ENCODE results near the gene ATP2C1. TPM values are rescaled to one million over a fixed set of nuclear protein-coding genes. Genes with fewer than 3 reads are reported as not detected.

Gene ATP2C1
- total and polyA plus RNA-seq, 7 experiments from 2014 or later: 6.6 to 64.9 (median 47.7) TPM

DNA sequence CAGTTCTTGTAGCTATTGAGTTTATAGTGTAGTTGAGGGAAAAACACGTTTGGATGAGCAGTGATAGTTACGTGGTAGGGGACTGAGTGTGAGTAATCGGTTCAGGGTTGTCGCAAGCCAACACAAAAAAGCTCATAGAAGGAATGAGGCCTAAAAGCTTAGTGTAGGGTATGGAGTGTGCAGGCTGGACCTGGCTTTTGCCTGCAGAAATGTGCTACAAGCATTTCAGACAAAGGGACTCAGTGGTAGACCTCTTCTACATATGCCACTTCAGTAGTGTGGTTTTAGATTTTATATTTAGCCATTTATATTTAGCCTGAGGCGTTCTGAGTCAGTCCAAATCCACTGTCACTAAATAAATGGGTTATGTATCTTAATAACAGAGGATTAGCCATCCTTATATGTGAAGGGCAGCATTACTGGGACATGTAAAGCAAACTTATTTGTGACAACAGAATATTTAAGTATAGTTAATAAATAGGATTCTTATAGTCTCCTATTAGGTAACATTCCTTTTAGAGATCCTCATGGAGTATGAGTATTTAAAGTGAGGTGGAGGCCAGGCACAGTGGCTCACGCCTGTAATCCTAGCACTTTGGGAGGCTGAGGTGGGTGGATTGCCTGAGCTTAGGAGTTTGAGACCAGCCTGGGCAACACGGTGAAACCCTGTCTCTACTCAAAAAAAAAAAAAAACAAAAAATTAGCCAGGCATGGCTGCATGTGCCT lies 21.8 kb downstream of the ATP2C1 start:
- ATAC-seq (no peak), DNase-seq (no peak)
- ChIA-PET CTCF (interaction anchor here (1.0 kb wide), 1 partner anchor 22 kb away, joined by 3 read pairs; the partner anchor contains the start of gene ATP2C1), POLR2A (no interaction called here)
- no peaks in the 10 kb centered on the region for H3K27me3 ChIP-seq (ENCODE audit: control insufficient read depth in 2 of 2, insufficient read depth in 2 of 2, low read length in 2 of 2)
- H3K36me3 Mint-ChIP-seq: peaks cover 0 to 31% (median 22%) of the 10 kb centered on the region in 5 donors
- intact Hi-C loops (cut with micrococcal nuclease): no loop called here
- H3K36me3 ChIP-seq (ENCODE audit: control insufficient read depth in 2 of 3, insufficient read depth in 3 of 3, low read length in 3 of 3): peaks cover 0 to 5% (median 0%) of the 10 kb centered on the region in 3 experiments
- H3K4me1 Mint-ChIP-seq: peaks cover 9 to 36% (median 25%) of the 10 kb centered on the region in 7 donors
- no peaks in the 10 kb centered on the region for H3K9me3 ChIP-seq (ENCODE audit: control insufficient read depth in 2 of 3, low read length in 3 of 3)
- no peaks in the 10 kb centered on the region for H3K4me1 ChIP-seq (ENCODE audit: control insufficient read depth in 2 of 2, insufficient read depth in 2 of 2, low read length in 2 of 2)
- H3K27me3 Mint-ChIP-seq: no peaks in the 10 kb centered on the region
- peak overlapping the region in 2 of 9 donors; percentile 21 to 23 for H3K27ac Mint-ChIP-seq
- H3K4me3 ChIP-seq (ENCODE audit: low read length): no peak overlapping the region
- no peak overlapping the region for H3K4me3 Mint-ChIP-seq
- no peak overlapping the region for H3K27ac ChIP-seq (ENCODE audit: low read depth, low read length)
- peaks cover 0 to 14% (median 3%) of the 10 kb centered on the region in 11 donors for H3K9me3 Mint-ChIP-seq

GRCh38 chr3:130916507-130917167 lies 22.8 kb downstream of the ATP2C1 start:
- Histone ChIP-seq H3K27me3 (ENCODE audit: control insufficient read depth in 2 of 2, insufficient read depth in 2 of 2, low read length in 2 of 2) (no peaks in the 10 kb centered on the region), H3K27ac (ENCODE audit: low read depth, low read length) (no peak overlapping the region), H3K4me1 (ENCODE audit: control insufficient read depth in 2 of 2, insufficient read depth in 2 of 2, low read length in 2 of 2) (no peaks in the 10 kb centered on the region), H3K36me3 (ENCODE audit: control insufficient read depth in 2 of 3, insufficient read depth in 3 of 3, low read length in 3 of 3) (peaks cover 0 to 5% (median 0%) of the 10 kb centered on the region in 3 experiments), H3K4me3 (ENCODE audit: low read length) (no peak overlapping the region), H3K9me3 (ENCODE audit: control insufficient read depth in 2 of 3, low read length in 3 of 3) (no peaks in the 10 kb centered on the region)
- ChIA-PET CTCF (no interaction called here), POLR2A (no interaction called here)
- intact Hi-C loops (cut with micrococcal nuclease): no loop called here
- no peak overlapping the region for H3K4me3 Mint-ChIP-seq
- peaks cover 0 to 29% (median 21%) of the 10 kb centered on the region in 5 donors for H3K36me3 Mint-ChIP-seq
- peaks cover 9 to 40% (median 30%) of the 10 kb centered on the region in 7 donors for H3K4me1 Mint-ChIP-seq
- peak overlapping the region in 2 of 9 donors; percentile 25 to 42 for H3K27ac Mint-ChIP-seq
- peaks cover 0 to 14% (median 2%) of the 10 kb centered on the region in 11 donors for H3K9me3 Mint-ChIP-seq
- no peaks in the 10 kb centered on the region for H3K27me3 Mint-ChIP-seq
- no peak for ATAC-seq
- DNase-seq: no peak

- peaks cover 19 to 52% (median 38%) of the 10 kb centered on the region in 7 donors for H3K4me1 Mint-ChIP-seq
- H3K36me3 Mint-ChIP-seq: peaks cover 0 to 34% (median 26%) of the 10 kb centered on the region in 5 donors
- H3K27ac ChIP-seq (ENCODE audit: low read depth, low read length): no peak overlapping the region
- H3K4me1 ChIP-seq (ENCODE audit: control insufficient read depth in 2 of 2, insufficient read depth in 2 of 2, low read length in 2 of 2): no peaks in the 10 kb centered on the region
- ATAC-seq: no peak
- ChIA-PET CTCF (no interaction called here), POLR2A (no interaction called here)
- no peak overlapping the region for H3K4me3 ChIP-seq (ENCODE audit: low read length)
- no peaks in the 10 kb centered on the region for H3K27me3 Mint-ChIP-seq
- DNase-seq: no peak
- peaks cover 0 to 5% (median 0%) of the 10 kb centered on the region in 3 experiments for H3K36me3 ChIP-seq (ENCODE audit: control insufficient read depth in 2 of 3, insufficient read depth in 3 of 3, low read length in 3 of 3)
- H3K27me3 ChIP-seq (ENCODE audit: control insufficient read depth in 2 of 2, insufficient read depth in 2 of 2, low read length in 2 of 2): no peaks in the 10 kb centered on the region
- H3K9me3 Mint-ChIP-seq: peaks cover 0 to 26% (median 3%) of the 10 kb centered on the region in 11 donors
- intact Hi-C loops (cut with micrococcal nuclease): no loop called here
- H3K9me3 ChIP-seq (ENCODE audit: control insufficient read depth in 2 of 3, low read length in 3 of 3): no peaks in the 10 kb centered on the region
- H3K4me3 Mint-ChIP-seq: no peak overlapping the region
- H3K27ac Mint-ChIP-seq: no peak overlapping the region
Observed at GRCh38 chr3:130918328-130918727, 24.4 kb downstream of the ATP2C1 start.

GRCh38 chr3:130925628-130926027 lies 31.7 kb downstream of the ATP2C1 start:
- H3K9me3 ChIP-seq (ENCODE audit: control insufficient read depth in 2 of 3, low read length in 3 of 3): peaks cover 0 to 3% (median 0%) of the 10 kb centered on the region in 3 experiments
- Mint-ChIP-seq H3K4me1 (peaks cover 19 to 73% (median 56%) of the 10 kb centered on the region in 7 donors), H3K27ac (no peak overlapping the region), H3K4me3 (no peak overlapping the region), H3K36me3 (peaks cover 13 to 33% (median 26%) of the 10 kb centered on the region in 5 donors), H3K9me3 (peaks cover 6 to 31% (median 9%) of the 10 kb centered on the region in 11 donors), H3K27me3 (no peaks in the 10 kb centered on the region)
- CTCF ChIA-PET: no interaction called here
- no peaks in the 10 kb centered on the region for H3K36me3 ChIP-seq (ENCODE audit: control insufficient read depth in 2 of 3, insufficient read depth in 3 of 3, low read length in 3 of 3)
- no peak overlapping the region for H3K27ac ChIP-seq (ENCODE audit: low read depth, low read length)
- POLR2A ChIA-PET: no interaction called here
- H3K27me3 ChIP-seq (ENCODE audit: control insufficient read depth in 2 of 2, insufficient read depth in 2 of 2, low read length in 2 of 2): no peaks in the 10 kb centered on the region
- intact Hi-C loops (cut with micrococcal nuclease): no loop called here
- no peaks in the 10 kb centered on the region for H3K4me1 ChIP-seq (ENCODE audit: control insufficient read depth in 2 of 2, insufficient read depth in 2 of 2, low read length in 2 of 2)
- no peak for DNase-seq
- H3K4me3 ChIP-seq (ENCODE audit: low read length): no peak overlapping the region
- ATAC-seq: no peak

DNA sequence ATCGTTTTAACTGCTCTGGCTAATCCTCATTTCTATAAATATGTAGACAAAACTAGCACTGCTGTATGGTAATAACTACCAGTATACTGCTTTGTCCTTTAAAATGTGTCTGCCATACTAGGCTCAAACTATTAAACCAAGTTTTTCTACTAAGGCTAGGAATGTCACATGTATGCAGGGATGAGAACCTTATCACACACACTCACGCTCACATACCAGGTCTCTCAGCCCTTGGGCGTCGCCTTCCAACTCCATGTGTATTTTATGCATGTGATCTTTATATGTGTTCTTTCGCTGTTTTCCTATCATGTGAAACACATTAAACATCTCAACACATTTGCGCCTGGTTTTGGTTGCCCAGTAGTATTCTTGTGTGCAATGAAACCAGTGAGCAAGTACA lies 32.6 kb downstream of the ATP2C1 start:
- Histone ChIP-seq H3K27me3 (ENCODE audit: control insufficient read depth in 2 of 2, insufficient read depth in 2 of 2, low read length in 2 of 2) (no peaks in the 10 kb centered on the region), H3K36me3 (ENCODE audit: control insufficient read depth in 2 of 3, insufficient read depth in 3 of 3, low read length in 3 of 3) (no peaks in the 10 kb centered on the region), H3K4me1 (ENCODE audit: control insufficient read depth in 2 of 2, insufficient read depth in 2 of 2, low read length in 2 of 2) (no peaks in the 10 kb centered on the region), H3K4me3 (ENCODE audit: low read length) (no peak overlapping the region), H3K9me3 (ENCODE audit: control insufficient read depth in 2 of 3, low read length in 3 of 3) (peaks cover 0 to 3% (median 0%) of the 10 kb centered on the region in 3 experiments), H3K27ac (ENCODE audit: low read depth, low read length) (no peak overlapping the region)
- ChIA-PET POLR2A (interaction anchor here (1.5 kb wide), 1 partner anchor 32 kb away, joined by 4 read pairs; the partner anchor contains the start of gene ATP2C1), CTCF (no interaction called here)
- H3K27me3 Mint-ChIP-seq: no peaks in the 10 kb centered on the region
- H3K4me3 Mint-ChIP-seq: no peak overlapping the region
- ATAC-seq: no peak
- peaks cover 19 to 70% (median 53%) of the 10 kb centered on the region in 7 donors for H3K4me1 Mint-ChIP-seq
- peaks cover 6 to 31% (median 9%) of the 10 kb centered on the region in 11 donors for H3K9me3 Mint-ChIP-seq
- intact Hi-C loops (cut with micrococcal nuclease): no loop called here
- no peak overlapping the region for H3K27ac Mint-ChIP-seq
- H3K36me3 Mint-ChIP-seq: peaks cover 13 to 42% (median 30%) of the 10 kb centered on the region in 5 donors
- no peak for DNase-seq

GRCh38 chr3:130929804-130930203 lies 35.9 kb downstream of the ATP2C1 start:
- no peak overlapping the region for H3K4me3 ChIP-seq (ENCODE audit: low read length)
- CTCF ChIA-PET: no interaction called here
- POLR2A ChIA-PET: no interaction called here
- no peaks in the 10 kb centered on the region for H3K9me3 ChIP-seq (ENCODE audit: control insufficient read depth in 2 of 3, low read length in 3 of 3)
- DNase-seq (no peak), ATAC-seq (no peak)
- intact Hi-C loops (cut with micrococcal nuclease): no loop called here
- Mint-ChIP-seq H3K9me3 (peaks cover 0 to 6% (median 1%) of the 10 kb centered on the region in 11 donors), H3K4me3 (no peak overlapping the region), H3K27ac (peak overlapping the region in 2 of 9 donors; percentile 6 to 12), H3K27me3 (no peaks in the 10 kb centered on the region), H3K36me3 (peaks cover 4 to 47% (median 20%) of the 10 kb centered on the region in 5 donors), H3K4me1 (peaks cover 14 to 46% (median 33%) of the 10 kb centered on the region in 7 donors)
- H3K36me3 ChIP-seq (ENCODE audit: control insufficient read depth in 2 of 3, insufficient read depth in 3 of 3, low read length in 3 of 3): peaks cover 0 to 8% (median 0%) of the 10 kb centered on the region in 3 experiments
- H3K27ac ChIP-seq (ENCODE audit: low read depth, low read length): no peak overlapping the region
- H3K4me1 ChIP-seq (ENCODE audit: control insufficient read depth in 2 of 2, insufficient read depth in 2 of 2, low read length in 2 of 2): no peaks in the 10 kb centered on the region
- H3K27me3 ChIP-seq (ENCODE audit: control insufficient read depth in 2 of 2, insufficient read depth in 2 of 2, low read length in 2 of 2): no peaks in the 10 kb centered on the region
